Measurements from ENCODE around the gene RNF20. TPM values are rescaled to one million over a fixed set of nuclear protein-coding genes. Genes with fewer than 3 reads are reported as not detected.

The RNF20 gene
- total and polyA plus RNA-seq, 10 of the 15 experiments (the other 5 are each of a cell fraction or from before 2014, with no cell fraction given) = 7.5 to 38.9 (median 26.7) TPM

- TF ChIP-seq PRDM15 (CRISPR knock-in tag; IDR thresholded peaks at IDR 0.05) = no peak
- TF ChIP-seq E4F1 (IDR thresholded peaks at IDR 0.05; ENCODE audit: borderline replicate concordance, partially characterized antibody) = no peak
- TF ChIP-seq SMC3 (IDR thresholded peaks at IDR 0.05; ENCODE audit: borderline replicate concordance, low read length) = no peak
- no peak for TF ChIP-seq NKRF (conservative IDR thresholded peaks at IDR 0.05)
- no peak for TF ChIP-seq TBL1XR1 (IDR thresholded peaks at IDR 0.05; ENCODE audit: low read depth, low read length)
- TF ChIP-seq EGR1 (IDR thresholded peaks at IDR 0.05; ENCODE audit: borderline replicate concordance in 1 of 2, low read depth in 2 of 2, low read length in 2 of 2) = no peak
- TF ChIP-seq NFXL1 (IDR thresholded peaks at IDR 0.05; ENCODE audit: borderline replicate concordance) = no peak
- TF ChIP-seq HSF1 (IDR thresholded peaks at IDR 0.05; ENCODE audit: low read depth, low read length) = no peak
- no peak for TF ChIP-seq POLR2AphosphoS2 (IDR thresholded peaks at IDR 0.05; ENCODE audit: low read depth, low read length)
- no peak for TF ChIP-seq TARDBP (IDR thresholded peaks at IDR 0.05; ENCODE audit: borderline replicate concordance)
- no peak for TF ChIP-seq CEBPB (IDR thresholded peaks at IDR 0.05; ENCODE audit: borderline replicate concordance in 1 of 2, low read depth in 2 of 2, low read length in 2 of 2)
- TF ChIP-seq EP300 (IDR thresholded peaks at IDR 0.05; ENCODE audit: borderline replicate concordance in 1 of 2, control insufficient read depth in 1 of 2, low read depth in 2 of 2, low read length in 2 of 2) = no peak
Observed at GRCh38 chr9:101574731-101575333, 41.2 kb downstream of the RNF20 start (continued).

Data from GM12878 (cell line).